ENCODE data around the gene PHF21A. TPM values are rescaled to one million over a fixed set of nuclear protein-coding genes. Genes with fewer than 3 reads are reported as not detected.

The PHF21A gene
- total and polyA plus RNA-seq, 2 donors (not counting 3 experiments of a cell fraction or from before 2014, with no cell fraction given): 14.1 to 30.5 TPM

DNA sequence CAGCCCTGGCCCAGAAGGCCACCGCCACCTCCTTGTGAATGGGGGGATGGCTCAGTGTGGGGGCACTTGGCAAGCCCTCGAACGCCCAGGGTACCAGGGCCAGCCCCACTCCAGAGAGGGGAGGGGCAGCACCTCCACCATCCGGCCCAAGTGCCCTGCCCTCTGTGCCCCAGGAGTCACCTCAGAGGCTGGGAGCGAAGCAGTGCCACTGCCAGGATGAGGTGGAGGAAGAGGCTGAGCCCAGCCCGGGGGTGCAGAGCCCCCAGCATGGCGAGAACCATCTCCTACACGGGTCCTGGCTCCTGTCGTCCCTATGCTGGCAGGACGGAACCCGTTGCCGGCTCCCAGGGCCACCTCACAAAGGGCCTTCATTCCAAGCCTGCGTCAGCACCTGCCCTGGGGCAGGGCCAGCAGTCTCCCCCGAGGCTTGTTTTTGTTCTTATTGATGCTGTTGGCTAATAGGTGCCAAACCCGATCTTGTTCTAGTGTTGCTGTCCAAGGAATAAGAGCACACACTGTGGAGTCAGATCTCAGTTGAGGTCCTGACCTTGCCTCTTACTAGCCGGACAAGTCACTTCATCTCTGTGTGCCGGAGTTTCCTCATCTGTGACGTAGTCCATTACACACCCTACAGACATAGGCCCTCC, 214.2 kb downstream of the PHF21A start, which contains the start of gene FREY1:
Gene FREY1 (minus strand): TSS at position 307 of the 647 bp plus-strand sequence. CDS start 26 bp downstream, at position 281.
- H3K9me1 ChIP-seq (replicated peaks; ENCODE audit: control insufficient read depth, extremely low read depth, insufficient read depth, low read length): no peaks in the 10 kb centered on the region
- H3K79me2 ChIP-seq (ENCODE audit: control insufficient read depth, insufficient read depth, low read length): no peaks in the 10 kb centered on the region
- H3K4me3 ChIP-seq (replicated peaks in 1 of 3; ENCODE audit: insufficient read depth in 1 of 3, low read depth in 1 of 3, low read length in 3 of 3): no peak within 1 kb of the TSS
- H3K27me3 ChIP-seq (ENCODE audit: control insufficient read depth in 2 of 2, insufficient read depth in 2 of 2, low read length in 2 of 2): no peaks in the 10 kb centered on the region
- no peak within 1 kb of the TSS for H3K9ac ChIP-seq (replicated peaks; ENCODE audit: extremely low read depth, insufficient read depth, low read length)
- TF ChIP-seq POLR2AphosphoS5 (IDR thresholded peaks at IDR 0.05; ENCODE audit: insufficient read depth, low read depth, low read length) (peak; percentile 11), MAX (IDR thresholded peaks at IDR 0.05; ENCODE audit: insufficient read depth, insufficient read length) (no peak), POLR2A (IDR thresholded peaks at IDR 0.05; ENCODE audit: low read depth, low read length) (peak; percentile 19)
- DNase-seq (ENCODE audit: low read depth, low spot score): no peak
- no peak for FAIRE-seq
- H3K4me2 ChIP-seq (ENCODE audit: insufficient read depth, low read length): no peak within 1 kb of the TSS
- intact Hi-C loops (cut with micrococcal nuclease) (no loop called here), dilution Hi-C loops (cut with MboI; ENCODE audit: extremely low pct_ligation_motif_present, low sequenced_read_pairs) (no loop called here)
- H2AFZ ChIP-seq (ENCODE audit: low read depth, low read length): no peak within 1 kb of the TSS
- H4K20me1 ChIP-seq (replicated peaks; ENCODE audit: control insufficient read depth, extremely low read depth, insufficient read depth, low read length): no peaks in the 10 kb centered on the region
- no peaks in the 10 kb centered on the region for H3K9me3 ChIP-seq (replicated peaks; ENCODE audit: control insufficient read depth, insufficient read depth, low read length)
- CTCF ChIA-PET: no interaction called here
- no peaks in the 10 kb centered on the region for H3K4me1 ChIP-seq (ENCODE audit: control insufficient read depth, extremely low read depth, insufficient read depth, low read length)
- H3K27ac ChIP-seq (ENCODE audit: insufficient read depth, low read depth, low read length): no peak within 1 kb of the TSS
- peaks cover 0 to 23% of the 10 kb centered on the region in 2 experiments for H3K36me3 ChIP-seq (ENCODE audit: control insufficient read depth in 2 of 2, extremely low read depth in 1 of 2, insufficient read depth in 2 of 2, low read length in 2 of 2)
- POLR2A ChIA-PET: interaction anchor here (1.5 kb wide), 1 partner anchor 11 kb away, joined by 3 read pairs; the partner anchor contains the start of gene PEX16
- no TSS peak for BruUV-seq (replicated peaks)

DNA sequence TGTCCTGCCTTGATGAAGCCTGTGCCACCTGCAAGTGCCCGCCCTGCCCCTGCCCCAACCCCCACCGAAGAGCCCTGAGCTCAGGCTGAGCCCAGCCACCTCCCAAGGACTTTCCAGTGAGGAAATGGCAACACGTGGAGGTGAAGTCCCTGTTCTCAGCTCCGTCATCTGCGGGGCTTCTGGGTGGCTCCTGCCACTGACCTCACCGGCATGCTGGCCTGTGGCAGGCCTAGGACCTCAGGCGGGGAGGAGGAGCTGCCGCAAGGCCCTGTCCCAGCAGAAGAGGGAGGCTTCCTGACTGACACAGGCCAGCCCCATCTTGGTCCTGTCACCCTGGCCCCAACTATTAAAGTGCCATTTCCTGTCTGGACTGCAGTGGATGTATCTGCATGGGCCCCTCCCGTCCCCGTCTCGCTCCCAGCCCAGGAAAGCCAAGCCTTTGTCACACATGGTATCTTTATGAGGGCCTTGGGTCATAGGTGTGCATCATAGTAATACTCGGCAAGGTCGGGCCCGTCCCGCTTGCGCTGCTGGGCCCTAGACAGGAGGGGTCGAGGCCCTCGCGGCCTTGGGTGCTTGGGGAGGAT, 215.1 kb downstream of the PHF21A start:
- POLR2A ChIA-PET: interaction anchor here (1.5 kb wide), 1 partner anchor 12 kb away, joined by 3 read pairs; the partner anchor contains the start of gene PEX16
- H3K9ac ChIP-seq (replicated peaks; ENCODE audit: extremely low read depth, insufficient read depth, low read length): no peak overlapping the region
- dilution Hi-C loops (cut with MboI; ENCODE audit: extremely low pct_ligation_motif_present, low sequenced_read_pairs): no loop called here
- intact Hi-C loops (cut with micrococcal nuclease): no loop called here
- no peak overlapping the region for H2AFZ ChIP-seq (ENCODE audit: low read depth, low read length)
- CTCF ChIA-PET: interaction anchor here (1.9 kb wide), 1 partner anchor 33 kb away, joined by 4 read pairs; no protein-coding TSS in a partner anchor
- H3K27me3 ChIP-seq (ENCODE audit: control insufficient read depth in 2 of 2, insufficient read depth in 2 of 2, low read length in 2 of 2): no peaks in the 10 kb centered on the region
- H3K9me3 ChIP-seq (replicated peaks; ENCODE audit: control insufficient read depth, insufficient read depth, low read length): no peaks in the 10 kb centered on the region
- no peak overlapping the region for H3K4me2 ChIP-seq (ENCODE audit: insufficient read depth, low read length)
- H3K4me1 ChIP-seq (ENCODE audit: control insufficient read depth, extremely low read depth, insufficient read depth, low read length): no peaks in the 10 kb centered on the region
- H3K36me3 ChIP-seq (ENCODE audit: control insufficient read depth in 2 of 2, extremely low read depth in 1 of 2, insufficient read depth in 2 of 2, low read length in 2 of 2): peaks cover 0 to 20% of the 10 kb centered on the region in 2 experiments
- H3K9me1 ChIP-seq (replicated peaks; ENCODE audit: control insufficient read depth, extremely low read depth, insufficient read depth, low read length): no peaks in the 10 kb centered on the region
- H3K4me3 ChIP-seq (replicated peaks in 1 of 3; ENCODE audit: insufficient read depth in 1 of 3, low read depth in 1 of 3, low read length in 3 of 3): no peak overlapping the region
- no peak for TF ChIP-seq EZH2 (IDR thresholded peaks at IDR 0.05; ENCODE audit: borderline replicate concordance, low read depth, low read length, severe bottlenecking)
- TF ChIP-seq GATA2 (IDR thresholded peaks at IDR 0.05; ENCODE audit: insufficient read depth, insufficient read length, low read depth, low read length): no peak
- no peak for TF ChIP-seq MAX (IDR thresholded peaks at IDR 0.05; ENCODE audit: insufficient read depth, insufficient read length)
- TF ChIP-seq CTCF (IDR thresholded peaks at IDR 0.05; ENCODE audit: extremely low read depth in 1 of 2, insufficient read depth in 1 of 2, low read depth in 1 of 2, low read length in 2 of 2): no peak
- TF ChIP-seq POLR2A (IDR thresholded peaks at IDR 0.05; ENCODE audit: low read depth, low read length): no peak
- TF ChIP-seq FOS (IDR thresholded peaks at IDR 0.05; ENCODE audit: borderline replicate concordance, insufficient read depth, low read length): no peak
- no peak for TF ChIP-seq POLR2AphosphoS5 (IDR thresholded peaks at IDR 0.05; ENCODE audit: insufficient read depth, low read depth, low read length)
- no peak for TF ChIP-seq JUN (IDR thresholded peaks at IDR 0.05; ENCODE audit: borderline replicate concordance, insufficient read depth, insufficient read length, low read depth)
- no peak for TF ChIP-seq MYC (IDR thresholded peaks at IDR 0.05; ENCODE audit: low read depth, low read length)
- no peaks in the 10 kb centered on the region for H3K79me2 ChIP-seq (ENCODE audit: control insufficient read depth, insufficient read depth, low read length)
- TSS peak; percentile 10 for BruUV-seq (replicated peaks)
- no peaks in the 10 kb centered on the region for H4K20me1 ChIP-seq (replicated peaks; ENCODE audit: control insufficient read depth, extremely low read depth, insufficient read depth, low read length)
- FAIRE-seq (no peak), DNase-seq (ENCODE audit: low read depth, low spot score) (no peak)
- H3K27ac ChIP-seq (ENCODE audit: insufficient read depth, low read depth, low read length): no peak overlapping the region

Data from endothelial cell of umbilical vein (primary cell).